ENCODE data around the gene IGF2BP1.
"Not testable (repeated sequence)": the region's sequence is repeated elsewhere in the genome, so short reads cannot be mapped to it uniquely, and the experiment has no call there.

Gene IGF2BP1

GRCh38 chr17:49079840-49080663, 82.9 kb downstream of the IGF2BP1 start:
- Mint-ChIP-seq H3K36me3 (no peaks in the 10 kb centered on the region), H3K27ac (no peak overlapping the region), H3K9me3 (no peaks in the 10 kb centered on the region), H3K4me3 (no peak overlapping the region), H3K4me1 (no peaks in the 10 kb centered on the region)
- DNase-seq (ENCODE audit: low spot score in 2 of 2) (no peak), ATAC-seq (no peak)

GRCh38 chr17:49082231-49082630, 85.0 kb downstream of the IGF2BP1 start:
- DNase-seq (ENCODE audit: low spot score in 2 of 2) (no peak), ATAC-seq (no peak)
- H3K9me3 Mint-ChIP-seq, result no peaks in the 10 kb centered on the region
- H3K4me3 Mint-ChIP-seq, result no peak overlapping the region
- H3K36me3 Mint-ChIP-seq, result no peaks in the 10 kb centered on the region
- H3K4me1 Mint-ChIP-seq, result peaks cover 7% of the 10 kb centered on the region
- no peak overlapping the region for H3K27ac Mint-ChIP-seq

GRCh38 chr17:49085046-49085445, 87.9 kb downstream of the IGF2BP1 start:
- DNase-seq (ENCODE audit: low spot score in 2 of 2); H3K4me3 Mint-ChIP-seq; ATAC-seq; H3K9me3 Mint-ChIP-seq; H3K4me1 Mint-ChIP-seq; H3K27ac Mint-ChIP-seq; H3K36me3 Mint-ChIP-seq: not testable (repeated sequence)

- DNase-seq (ENCODE audit: low spot score in 2 of 2) (no peak), ATAC-seq (no peak)
- Mint-ChIP-seq H3K4me3 (no peak overlapping the region), H3K36me3 (no peaks in the 10 kb centered on the region), H3K9me3 (no peaks in the 10 kb centered on the region), H3K4me1 (peaks cover 7% of the 10 kb centered on the region), H3K27ac (no peak overlapping the region)
Measured at GRCh38 chr17:49085565-49086315, 88.6 kb downstream of the IGF2BP1 start.

- no peaks in the 10 kb centered on the region for H3K9me3 Mint-ChIP-seq
- ATAC-seq (no peak), DNase-seq (ENCODE audit: low spot score in 2 of 2) (no peak)
- no peaks in the 10 kb centered on the region for H3K36me3 Mint-ChIP-seq
- no peak overlapping the region for H3K27ac Mint-ChIP-seq
- no peak overlapping the region for H3K4me3 Mint-ChIP-seq
- peaks cover 7% of the 10 kb centered on the region for H3K4me1 Mint-ChIP-seq
Measured at GRCh38 chr17:49086316-49086605, 89.1 kb downstream of the IGF2BP1 start.

GRCh38 chr17:49086649-49087048, 89.5 kb downstream of the IGF2BP1 start:
- no peaks in the 10 kb centered on the region for H3K9me3 Mint-ChIP-seq
- ATAC-seq (no peak), DNase-seq (ENCODE audit: low spot score in 2 of 2) (no peak)
- no peaks in the 10 kb centered on the region for H3K36me3 Mint-ChIP-seq
- peaks cover 7% of the 10 kb centered on the region for H3K4me1 Mint-ChIP-seq
- H3K27ac Mint-ChIP-seq, result no peak overlapping the region
- H3K4me3 Mint-ChIP-seq, result no peak overlapping the region

GRCh38 chr17:49089094-49089493, 91.9 kb downstream of the IGF2BP1 start:
- Mint-ChIP-seq H3K9me3 (no peaks in the 10 kb centered on the region), H3K4me1 (peaks cover 7% of the 10 kb centered on the region), H3K36me3 (no peaks in the 10 kb centered on the region)

GRCh38 chr17:49090878-49091594, 93.9 kb downstream of the IGF2BP1 start:
- DNase-seq (ENCODE audit: low spot score in 2 of 2) (no peak), ATAC-seq (no peak)
- peaks cover 7% of the 10 kb centered on the region for H3K4me1 Mint-ChIP-seq
- H3K4me3 Mint-ChIP-seq, result no peak overlapping the region
- H3K27ac Mint-ChIP-seq, result no peak overlapping the region
- no peaks in the 10 kb centered on the region for H3K36me3 Mint-ChIP-seq
- no peaks in the 10 kb centered on the region for H3K9me3 Mint-ChIP-seq

More at GRCh38 chr17:49089094-49089493, 91.9 kb downstream of the IGF2BP1 start:
- no peak overlapping the region for H3K4me3 Mint-ChIP-seq
- H3K27ac Mint-ChIP-seq, result no peak overlapping the region
- ATAC-seq (no peak), DNase-seq (ENCODE audit: low spot score in 2 of 2) (no peak)

GRCh38 chr17:49093131-49093530, 95.9 kb downstream of the IGF2BP1 start:
- H3K36me3 Mint-ChIP-seq, result no peaks in the 10 kb centered on the region
- H3K4me3 Mint-ChIP-seq, result no peak overlapping the region
- no peaks in the 10 kb centered on the region for H3K4me1 Mint-ChIP-seq
- DNase-seq (ENCODE audit: low spot score in 2 of 2), result no peak
- no peaks in the 10 kb centered on the region for H3K9me3 Mint-ChIP-seq
- H3K27ac Mint-ChIP-seq, result no peak overlapping the region
- ATAC-seq, result no peak

- Mint-ChIP-seq H3K27ac (no peak overlapping the region), H3K4me3 (no peak overlapping the region), H3K9me3 (no peaks in the 10 kb centered on the region), H3K4me1 (no peaks in the 10 kb centered on the region), H3K36me3 (no peaks in the 10 kb centered on the region)
- ATAC-seq (no peak), DNase-seq (ENCODE audit: low spot score in 2 of 2) (no peak)
Measured at GRCh38 chr17:49100601-49101000, 103.4 kb downstream of the IGF2BP1 start.

- ATAC-seq, result no peak
- H3K4me1 Mint-ChIP-seq, result no peaks in the 10 kb centered on the region
- H3K27ac Mint-ChIP-seq, result no peak overlapping the region
- H3K36me3 Mint-ChIP-seq, result no peaks in the 10 kb centered on the region
- H3K9me3 Mint-ChIP-seq, result no peaks in the 10 kb centered on the region
- no peak for DNase-seq (ENCODE audit: low spot score in 2 of 2)
- H3K4me3 Mint-ChIP-seq, result no peak overlapping the region
Measured at GRCh38 chr17:49101054-49101534, 103.9 kb downstream of the IGF2BP1 start.

GRCh38 chr17:49103360-49103759, 106.2 kb downstream of the IGF2BP1 start:
- H3K36me3 Mint-ChIP-seq; DNase-seq (ENCODE audit: low spot score in 2 of 2); H3K9me3 Mint-ChIP-seq; H3K27ac Mint-ChIP-seq; H3K4me1 Mint-ChIP-seq; ATAC-seq; H3K4me3 Mint-ChIP-seq: not testable (repeated sequence)

- Mint-ChIP-seq H3K4me3 (no peak overlapping the region), H3K4me1 (no peaks in the 10 kb centered on the region)
- no peak for DNase-seq (ENCODE audit: low spot score in 2 of 2)
Measured at GRCh38 chr17:49104511-49105074, 107.4 kb downstream of the IGF2BP1 start.

More at GRCh38 chr17:49104511-49105074, 107.4 kb downstream of the IGF2BP1 start:
- no peak for ATAC-seq
- no peak overlapping the region for H3K27ac Mint-ChIP-seq
- no peaks in the 10 kb centered on the region for H3K36me3 Mint-ChIP-seq
- H3K9me3 Mint-ChIP-seq, result no peaks in the 10 kb centered on the region
